Retina (tissue), 1 donor: ENCODE measurements around the gene UBAC1.

Experiments used
- DNase-seq: peaks from one replicate; pipeline ENCODE4 v3.0.0-alpha.2; 2016

Gene UBAC1

GRCh38 chr9:135910757-135911156 is 50.4 kb downstream of the UBAC1 start:
- DNase-seq, result no peak

- no peak for DNase-seq
These were observed 51.0 kb downstream of the UBAC1 start for GRCh38 chr9:135910216-135910615.

- no peak for DNase-seq
These were observed 51.8 kb downstream of the UBAC1 start for GRCh38 chr9:135909371-135909770.

GRCh38 chr9:135908754-135909204 is 52.4 kb downstream of the UBAC1 start:
- DNase-seq, result no peak

GRCh38 chr9:135908093-135908753 is 53.0 kb downstream of the UBAC1 start:
- DNase-seq, result no peak

- peak; percentile 83 for DNase-seq
These were observed 53.6 kb downstream of the UBAC1 start, which contains the start of gene CAMSAP1 for GRCh38 chr9:135907431-135908092. Gene CAMSAP1 (minus strand): TSS chr9:135907546. CDS start chr9:135907159, 387 bp downstream.

- DNase-seq, result peak; percentile 42
These were observed 54.2 kb downstream of the UBAC1 start for GRCh38 chr9:135907006-135907430.

GRCh38 chr9:135906291-135907005 is 54.7 kb downstream of the UBAC1 start:
- DNase-seq, result peak; percentile 70

- peak; percentile 26 for DNase-seq
These were observed 55.6 kb downstream of the UBAC1 start for GRCh38 chr9:135905380-135906258.

- no peak for DNase-seq
These were observed 57.2 kb downstream of the UBAC1 start for GRCh38 chr9:135903786-135904520.

- DNase-seq, result no peak
These were observed 57.9 kb downstream of the UBAC1 start for GRCh38 chr9:135903358-135903656.

GRCh38 chr9:135902655-135903357 is 58.4 kb downstream of the UBAC1 start:
- DNase-seq, result no peak

- DNase-seq, result no peak
These were observed 59.3 kb downstream of the UBAC1 start for GRCh38 chr9:135901826-135902225.

GRCh38 chr9:135901031-135901758 is 60.0 kb downstream of the UBAC1 start:
- no peak for DNase-seq

- no peak for DNase-seq
These were observed 62.4 kb downstream of the UBAC1 start for GRCh38 chr9:135898634-135899407.

- DNase-seq, result no peak
These were observed 64.5 kb downstream of the UBAC1 start for GRCh38 chr9:135896626-135897025.

- DNase-seq, result no peak
These were observed 65.0 kb downstream of the UBAC1 start for GRCh38 chr9:135896205-135896604.

GRCh38 chr9:135895202-135895848 is 65.8 kb downstream of the UBAC1 start:
- DNase-seq, result no peak

GRCh38 chr9:135893104-135893503 is 68.1 kb downstream of the UBAC1 start:
- DNase-seq, result no peak
